Uterus (tissue), 2 donors: ENCODE measurements around the gene WWOX.

Source experiments
- POLR2A ChIP-seq, 2 donors: fragments of 450-650 bp; IDR thresholded peaks; one replicate each; pipeline ENCODE4 v1.6.1; 2016; ENCODE audit warnings: antibody characterized with exemption in 2 of 2, mild to moderate bottlenecking in 1 of 2, moderate library complexity in 1 of 2
- TF ChIP-seq, protein P1 (sequence below), 4 experiments: fragments of 200-600 bp in 2 of 4; fragments of 450-650 bp in 2 of 4; sonication (generic) in 2 of 4; IDR thresholded peaks; one replicate each; pipeline ENCODE4 v1.5.1; 2016 to 2019; ENCODE audit warnings: antibody characterized with exemption in 4 of 4, mild to moderate bottlenecking in 2 of 4, moderate library complexity in 1 of 4

GRCh38 chr16:78513838-78514237 is 414.4 kb downstream of the WWOX start:
- TF ChIP-seq, protein P1, sequence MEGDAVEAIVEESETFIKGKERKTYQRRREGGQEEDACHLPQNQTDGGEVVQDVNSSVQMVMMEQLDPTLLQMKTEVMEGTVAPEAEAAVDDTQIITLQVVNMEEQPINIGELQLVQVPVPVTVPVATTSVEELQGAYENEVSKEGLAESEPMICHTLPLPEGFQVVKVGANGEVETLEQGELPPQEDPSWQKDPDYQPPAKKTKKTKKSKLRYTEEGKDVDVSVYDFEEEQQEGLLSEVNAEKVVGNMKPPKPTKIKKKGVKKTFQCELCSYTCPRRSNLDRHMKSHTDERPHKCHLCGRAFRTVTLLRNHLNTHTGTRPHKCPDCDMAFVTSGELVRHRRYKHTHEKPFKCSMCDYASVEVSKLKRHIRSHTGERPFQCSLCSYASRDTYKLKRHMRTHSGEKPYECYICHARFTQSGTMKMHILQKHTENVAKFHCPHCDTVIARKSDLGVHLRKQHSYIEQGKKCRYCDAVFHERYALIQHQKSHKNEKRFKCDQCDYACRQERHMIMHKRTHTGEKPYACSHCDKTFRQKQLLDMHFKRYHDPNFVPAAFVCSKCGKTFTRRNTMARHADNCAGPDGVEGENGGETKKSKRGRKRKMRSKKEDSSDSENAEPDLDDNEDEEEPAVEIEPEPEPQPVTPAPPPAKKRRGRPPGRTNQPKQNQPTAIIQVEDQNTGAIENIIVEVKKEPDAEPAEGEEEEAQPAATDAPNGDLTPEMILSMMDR (IDR thresholded peaks at IDR 0.05): no peak
- no peak for TF ChIP-seq POLR2A (IDR thresholded peaks at IDR 0.05)
